Uterus (tissue), 2 donors: ENCODE results near the gene TTLL3.

Experiments used
- POLR2A ChIP-seq, 2 donors: fragments of 450-650 bp; IDR thresholded peaks; one replicate each; pipeline ENCODE4 v1.6.1; 2016; ENCODE audit warnings: antibody characterized with exemption in 2 of 2, mild to moderate bottlenecking in 1 of 2, moderate library complexity in 1 of 2
- TF ChIP-seq, protein P1 (sequence below), 4 experiments: fragments of 200-600 bp in 2 of 4; fragments of 450-650 bp in 2 of 4; sonication (generic) in 2 of 4; IDR thresholded peaks; one replicate each; pipeline ENCODE4 v1.5.1; 2016 to 2019; ENCODE audit warnings: antibody characterized with exemption in 4 of 4, mild to moderate bottlenecking in 2 of 4, moderate library complexity in 1 of 4

DNA sequence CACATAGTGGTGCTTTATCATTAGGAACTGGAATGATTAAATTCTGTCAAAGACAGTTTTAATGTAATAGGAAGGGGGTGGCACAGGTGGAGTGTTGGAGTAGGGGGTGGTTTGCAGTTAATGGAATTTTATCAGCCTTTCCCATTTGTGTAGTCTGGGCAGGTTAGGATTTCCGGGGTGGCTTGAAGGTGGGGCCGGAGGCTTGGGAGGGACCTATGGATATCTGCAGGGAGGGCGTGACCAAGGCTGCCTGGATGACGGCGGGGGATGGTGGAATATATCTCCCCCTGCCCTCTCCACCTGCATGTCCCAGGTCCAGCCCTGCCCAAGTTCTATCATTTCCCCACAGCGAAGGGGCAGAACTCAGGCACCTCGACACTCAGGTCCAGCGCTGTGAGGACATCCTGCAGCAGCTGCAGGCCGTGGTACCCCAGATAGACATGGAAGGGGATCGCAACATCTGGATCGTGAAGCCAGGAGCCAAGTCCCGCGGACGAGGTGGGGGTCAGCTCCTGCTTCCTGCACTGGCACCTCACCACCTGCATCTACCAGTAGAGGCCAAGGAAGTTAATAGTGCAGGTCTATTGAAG lies 15.5 kb downstream of the TTLL3 start:
- TF ChIP-seq POLR2A (IDR thresholded peaks at IDR 0.05) = no peak
- TF ChIP-seq, protein P1, sequence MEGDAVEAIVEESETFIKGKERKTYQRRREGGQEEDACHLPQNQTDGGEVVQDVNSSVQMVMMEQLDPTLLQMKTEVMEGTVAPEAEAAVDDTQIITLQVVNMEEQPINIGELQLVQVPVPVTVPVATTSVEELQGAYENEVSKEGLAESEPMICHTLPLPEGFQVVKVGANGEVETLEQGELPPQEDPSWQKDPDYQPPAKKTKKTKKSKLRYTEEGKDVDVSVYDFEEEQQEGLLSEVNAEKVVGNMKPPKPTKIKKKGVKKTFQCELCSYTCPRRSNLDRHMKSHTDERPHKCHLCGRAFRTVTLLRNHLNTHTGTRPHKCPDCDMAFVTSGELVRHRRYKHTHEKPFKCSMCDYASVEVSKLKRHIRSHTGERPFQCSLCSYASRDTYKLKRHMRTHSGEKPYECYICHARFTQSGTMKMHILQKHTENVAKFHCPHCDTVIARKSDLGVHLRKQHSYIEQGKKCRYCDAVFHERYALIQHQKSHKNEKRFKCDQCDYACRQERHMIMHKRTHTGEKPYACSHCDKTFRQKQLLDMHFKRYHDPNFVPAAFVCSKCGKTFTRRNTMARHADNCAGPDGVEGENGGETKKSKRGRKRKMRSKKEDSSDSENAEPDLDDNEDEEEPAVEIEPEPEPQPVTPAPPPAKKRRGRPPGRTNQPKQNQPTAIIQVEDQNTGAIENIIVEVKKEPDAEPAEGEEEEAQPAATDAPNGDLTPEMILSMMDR (IDR thresholded peaks at IDR 0.05) = no peak
